GM06990 (cell line): ENCODE data around the gene ARHGEF39.

ENCODE experiments used
- DNase-seq: peaks from one replicate; pipeline ENCODE4 v3.0.0-alpha.2; 2011; ENCODE audit not compliant: insufficient read length; ENCODE audit errors: extremely low read depth
- H3K27me3 ChIP-seq: replicated peaks from 2 replicates; pipeline ENCODE4 v1.6.0; 2011; ENCODE audit warnings: low read length; ENCODE audit not compliant: control insufficient read depth, insufficient read depth
- H3K36me3 ChIP-seq: 2 replicates; pipeline ENCODE4 v1.5.1; 2011; ENCODE audit warnings: low read length; ENCODE audit not compliant: control insufficient read depth, insufficient read depth
- H3K4me3 ChIP-seq: replicated peaks from 2 replicates; pipeline ENCODE4 v1.5.1; 2011; ENCODE audit warnings: low read depth, mild to moderate bottlenecking, control low read depth, low read length
- TF ChIP-seq, protein P1 (sequence below): IDR thresholded peaks from 2 replicates; pipeline ENCODE4 v1.5.1; 2011; ENCODE audit warnings: low read length, control low read depth, mild to moderate bottlenecking, inconsistent platforms; ENCODE audit not compliant: insufficient read depth, poor library complexity, severe bottlenecking

The ARHGEF39 gene, protein sequence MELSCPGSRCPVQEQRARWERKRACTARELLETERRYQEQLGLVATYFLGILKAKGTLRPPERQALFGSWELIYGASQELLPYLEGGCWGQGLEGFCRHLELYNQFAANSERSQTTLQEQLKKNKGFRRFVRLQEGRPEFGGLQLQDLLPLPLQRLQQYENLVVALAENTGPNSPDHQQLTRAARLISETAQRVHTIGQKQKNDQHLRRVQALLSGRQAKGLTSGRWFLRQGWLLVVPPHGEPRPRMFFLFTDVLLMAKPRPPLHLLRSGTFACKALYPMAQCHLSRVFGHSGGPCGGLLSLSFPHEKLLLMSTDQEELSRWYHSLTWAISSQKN

DNA sequence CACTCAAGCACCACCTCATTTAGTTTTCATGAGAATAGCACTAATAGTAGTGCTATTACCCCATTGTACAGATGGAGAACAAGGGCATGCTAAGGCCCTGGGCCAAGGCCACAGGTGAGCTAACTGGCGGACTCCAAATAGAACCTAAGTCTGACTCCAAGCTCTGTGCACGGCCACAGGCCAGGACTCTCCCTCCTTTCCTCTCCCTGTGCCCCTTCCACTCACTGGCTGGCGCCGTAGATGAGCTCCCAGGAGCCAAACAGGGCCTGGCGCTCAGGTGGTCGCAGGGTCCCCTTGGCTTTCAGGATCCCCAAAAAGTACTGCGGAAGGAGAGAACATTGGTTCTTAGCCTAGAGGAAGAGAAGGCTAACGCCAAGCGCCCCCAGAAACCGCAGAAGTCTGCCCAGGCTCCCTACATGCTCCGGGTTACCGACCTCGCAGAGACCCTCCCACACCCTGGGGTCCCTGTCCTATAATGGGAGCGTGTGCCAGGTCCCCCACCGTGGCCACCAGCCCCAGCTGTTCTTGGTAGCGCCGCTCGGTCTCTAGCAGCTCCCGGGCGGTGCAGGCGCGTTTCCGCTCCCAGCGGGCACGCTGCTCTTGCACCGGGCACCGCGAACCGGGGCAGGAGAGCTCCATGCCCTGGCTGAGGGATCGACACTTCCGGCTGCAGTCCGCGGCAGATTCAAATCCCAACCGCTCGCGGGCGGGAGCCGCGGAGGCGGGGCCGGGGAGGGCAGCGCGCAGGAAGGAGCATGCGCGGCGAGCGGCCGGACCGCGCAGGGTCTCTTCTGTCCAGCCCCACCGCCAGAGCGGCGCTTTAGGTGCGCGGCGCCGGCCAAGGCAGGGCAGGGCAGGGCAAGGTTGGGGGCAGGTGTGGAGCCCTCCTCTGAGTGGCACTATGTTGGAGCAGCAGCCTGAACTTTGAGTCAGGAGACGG lies at the start of gene ARHGEF39:
TSS of gene ARHGEF39 (minus strand) at position 665 of the 940 bp plus-strand sequence. CDS start at position 639, 26 bp downstream.
- Histone ChIP-seq H3K4me3 (peak within 1 kb of the TSS; percentile 65), H3K36me3 (peaks cover 12% of the 10 kb centered on the region), H3K27me3 (no peaks in the 10 kb centered on the region)
- DNase-seq = peak; percentile 90
- TF ChIP-seq, protein P1, sequence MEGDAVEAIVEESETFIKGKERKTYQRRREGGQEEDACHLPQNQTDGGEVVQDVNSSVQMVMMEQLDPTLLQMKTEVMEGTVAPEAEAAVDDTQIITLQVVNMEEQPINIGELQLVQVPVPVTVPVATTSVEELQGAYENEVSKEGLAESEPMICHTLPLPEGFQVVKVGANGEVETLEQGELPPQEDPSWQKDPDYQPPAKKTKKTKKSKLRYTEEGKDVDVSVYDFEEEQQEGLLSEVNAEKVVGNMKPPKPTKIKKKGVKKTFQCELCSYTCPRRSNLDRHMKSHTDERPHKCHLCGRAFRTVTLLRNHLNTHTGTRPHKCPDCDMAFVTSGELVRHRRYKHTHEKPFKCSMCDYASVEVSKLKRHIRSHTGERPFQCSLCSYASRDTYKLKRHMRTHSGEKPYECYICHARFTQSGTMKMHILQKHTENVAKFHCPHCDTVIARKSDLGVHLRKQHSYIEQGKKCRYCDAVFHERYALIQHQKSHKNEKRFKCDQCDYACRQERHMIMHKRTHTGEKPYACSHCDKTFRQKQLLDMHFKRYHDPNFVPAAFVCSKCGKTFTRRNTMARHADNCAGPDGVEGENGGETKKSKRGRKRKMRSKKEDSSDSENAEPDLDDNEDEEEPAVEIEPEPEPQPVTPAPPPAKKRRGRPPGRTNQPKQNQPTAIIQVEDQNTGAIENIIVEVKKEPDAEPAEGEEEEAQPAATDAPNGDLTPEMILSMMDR = peak; percentile 34

DNA sequence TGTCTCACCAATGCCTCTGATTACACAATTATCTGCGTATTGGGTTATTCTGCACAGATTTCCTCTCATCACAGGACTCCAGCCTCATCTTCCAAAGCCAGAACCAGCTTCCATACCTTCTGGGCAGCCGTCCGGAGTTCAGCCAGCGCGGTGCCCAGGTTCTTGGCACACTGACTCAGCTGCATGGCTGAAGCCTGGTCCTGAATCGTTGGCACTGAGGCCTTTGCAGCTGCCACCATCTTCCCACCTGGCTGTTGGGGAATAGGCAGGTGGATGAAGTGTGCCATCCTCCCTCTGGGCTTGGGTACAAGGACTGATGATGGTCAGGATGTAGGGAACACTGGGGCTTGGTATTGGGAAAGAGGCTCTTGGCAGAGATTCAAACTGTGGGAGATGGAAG lies 49.1 kb upstream of the ARHGEF39 start:
- no peaks in the 10 kb centered on the region for H3K27me3 ChIP-seq
- TF ChIP-seq, protein P1 = no peak
- no peak overlapping the region for H3K4me3 ChIP-seq
- DNase-seq = no peak
- peaks cover 65% of the 10 kb centered on the region for H3K36me3 ChIP-seq

DNA sequence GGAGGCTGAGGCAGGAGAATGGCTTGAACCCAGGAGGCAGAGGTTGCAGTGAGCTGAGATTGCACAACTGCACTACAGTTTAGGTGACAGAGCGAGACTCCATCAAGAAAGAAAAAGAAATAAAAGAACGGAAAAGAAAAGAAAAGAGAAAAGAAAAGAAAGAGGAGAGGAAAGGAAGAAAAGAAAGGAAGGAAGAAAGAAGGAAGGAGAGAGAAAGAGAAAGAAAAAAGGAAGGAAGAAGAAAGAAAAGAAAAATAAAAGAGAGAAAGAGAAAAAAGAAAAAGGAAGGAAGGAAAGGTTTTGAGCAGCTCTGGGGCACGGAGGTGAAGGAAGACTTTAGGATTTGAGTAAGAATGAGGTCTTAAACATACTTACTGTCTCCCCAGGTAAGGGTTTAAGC lies 48.6 kb upstream of the ARHGEF39 start:
- no peak for DNase-seq
- peaks cover 60% of the 10 kb centered on the region for H3K36me3 ChIP-seq
- no peaks in the 10 kb centered on the region for H3K27me3 ChIP-seq
- H3K4me3 ChIP-seq = no peak overlapping the region
- TF ChIP-seq, protein P1 = no peak

DNA sequence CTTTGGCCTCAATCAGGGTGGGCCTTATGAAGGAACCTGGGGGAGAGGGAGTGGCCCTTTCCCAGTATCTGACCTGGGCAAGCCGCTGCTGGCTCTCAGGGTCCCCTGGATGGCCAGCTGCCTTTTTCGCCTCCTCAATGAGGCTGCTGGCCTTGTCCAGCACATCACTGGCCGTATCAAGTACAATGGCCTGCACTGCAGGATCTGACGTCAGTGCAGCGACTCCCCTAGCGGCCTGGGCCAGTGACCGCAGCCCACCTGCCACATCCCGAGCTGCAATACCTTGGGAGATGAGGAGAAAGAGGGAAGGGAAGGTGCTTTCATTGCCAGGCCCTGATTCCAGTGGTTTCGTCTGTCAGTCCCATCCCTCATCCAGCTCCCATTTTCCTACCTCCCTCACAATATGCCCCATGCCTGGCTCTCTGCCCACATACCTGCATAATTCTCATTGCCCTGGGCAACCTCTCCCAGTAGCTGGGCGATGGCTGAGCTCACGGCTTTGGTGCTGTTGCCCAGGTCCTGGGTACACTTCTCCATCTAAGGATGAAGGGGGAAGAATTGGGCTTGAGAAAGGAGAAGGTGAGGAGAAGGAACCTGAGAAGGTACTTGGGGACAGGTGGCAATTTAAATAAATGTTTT lies 47.9 kb upstream of the ARHGEF39 start:
- TF ChIP-seq, protein P1 = no peak
- no peak for DNase-seq
- Histone ChIP-seq H3K4me3 (no peak overlapping the region), H3K36me3 (peaks cover 58% of the 10 kb centered on the region), H3K27me3 (no peaks in the 10 kb centered on the region)

DNA sequence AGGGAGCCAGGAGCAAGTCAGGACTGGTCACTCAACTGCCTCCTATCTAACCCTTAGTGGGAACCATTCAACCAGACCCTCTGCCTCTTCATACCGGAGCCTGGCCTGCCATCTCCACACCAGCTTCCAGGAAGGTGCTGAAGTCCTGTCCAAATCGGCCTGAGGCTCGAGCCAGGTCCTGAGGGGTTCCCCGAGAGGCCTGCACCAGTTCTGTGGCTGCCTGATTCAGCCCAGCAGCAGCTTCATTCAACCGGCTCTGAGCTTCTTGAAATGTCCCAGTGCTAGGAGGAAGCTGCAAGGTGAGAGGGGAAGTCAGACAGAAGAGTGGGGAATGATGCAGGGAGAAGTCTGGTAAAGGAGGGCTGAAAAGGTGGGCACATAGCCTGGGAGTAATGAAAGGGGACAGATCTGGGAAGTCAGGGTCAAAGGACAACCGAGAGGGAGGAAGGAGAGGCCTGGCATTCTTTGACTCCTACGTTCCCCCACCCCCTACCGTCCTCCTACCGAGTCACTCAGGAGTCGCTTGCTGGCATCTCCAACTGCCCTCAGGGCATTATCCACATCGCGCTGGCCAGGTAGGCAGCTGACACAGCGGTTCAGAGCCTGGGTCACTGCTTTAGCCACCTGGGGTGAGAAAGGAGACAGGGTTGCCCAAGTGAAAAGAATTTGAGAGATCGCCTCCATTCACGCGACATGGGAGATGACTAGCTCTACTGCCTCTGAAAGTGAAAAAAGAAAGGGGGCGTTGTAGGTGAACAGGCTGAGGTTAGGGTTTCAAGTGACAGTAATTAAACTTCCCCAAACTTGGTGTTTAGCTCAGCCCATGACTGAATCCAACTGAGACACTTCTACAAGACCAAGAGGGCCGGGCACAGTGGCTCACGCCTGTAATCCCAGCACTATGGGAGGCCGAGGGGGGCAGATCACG lies 46.8 kb upstream of the ARHGEF39 start:
- H3K36me3 ChIP-seq = peaks cover 58% of the 10 kb centered on the region
- DNase-seq = no peak
- TF ChIP-seq, protein P1 = peak; percentile 2
- H3K4me3 ChIP-seq = no peak overlapping the region
- H3K27me3 ChIP-seq = no peaks in the 10 kb centered on the region
